ENCODE measurements around the gene CHST13.
"Not testable (repeated sequence)": the region's sequence is repeated elsewhere in the genome, so short reads cannot be mapped to it uniquely, and the experiment has no call there.

DNA sequence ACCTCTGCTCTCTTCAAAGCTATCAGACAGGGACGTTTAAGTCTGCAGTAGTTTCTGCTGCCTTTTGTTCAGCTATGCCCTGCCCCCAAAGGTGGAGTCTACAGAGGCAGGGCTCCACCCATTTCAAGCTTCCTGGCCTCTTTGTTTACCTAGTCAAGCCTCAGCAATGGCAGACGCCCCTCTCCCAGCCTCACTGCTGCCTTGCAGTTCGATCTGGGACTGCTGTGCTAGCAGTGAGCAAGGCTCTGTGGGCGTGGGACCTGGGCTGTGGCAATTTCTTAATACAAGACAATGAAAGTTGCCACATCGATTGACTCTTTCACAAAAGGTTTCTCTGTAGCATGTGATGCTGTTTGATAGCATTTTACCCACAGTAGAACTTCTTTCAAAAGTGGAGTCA is 67.6 kb downstream of the CHST13 start:
- TF ChIP-seq, protein P1, sequence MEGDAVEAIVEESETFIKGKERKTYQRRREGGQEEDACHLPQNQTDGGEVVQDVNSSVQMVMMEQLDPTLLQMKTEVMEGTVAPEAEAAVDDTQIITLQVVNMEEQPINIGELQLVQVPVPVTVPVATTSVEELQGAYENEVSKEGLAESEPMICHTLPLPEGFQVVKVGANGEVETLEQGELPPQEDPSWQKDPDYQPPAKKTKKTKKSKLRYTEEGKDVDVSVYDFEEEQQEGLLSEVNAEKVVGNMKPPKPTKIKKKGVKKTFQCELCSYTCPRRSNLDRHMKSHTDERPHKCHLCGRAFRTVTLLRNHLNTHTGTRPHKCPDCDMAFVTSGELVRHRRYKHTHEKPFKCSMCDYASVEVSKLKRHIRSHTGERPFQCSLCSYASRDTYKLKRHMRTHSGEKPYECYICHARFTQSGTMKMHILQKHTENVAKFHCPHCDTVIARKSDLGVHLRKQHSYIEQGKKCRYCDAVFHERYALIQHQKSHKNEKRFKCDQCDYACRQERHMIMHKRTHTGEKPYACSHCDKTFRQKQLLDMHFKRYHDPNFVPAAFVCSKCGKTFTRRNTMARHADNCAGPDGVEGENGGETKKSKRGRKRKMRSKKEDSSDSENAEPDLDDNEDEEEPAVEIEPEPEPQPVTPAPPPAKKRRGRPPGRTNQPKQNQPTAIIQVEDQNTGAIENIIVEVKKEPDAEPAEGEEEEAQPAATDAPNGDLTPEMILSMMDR (IDR thresholded peaks at IDR 0.05), result not testable (repeated sequence)
- TF ChIP-seq POLR2A (IDR thresholded peaks at IDR 0.05); POLR2AphosphoS5 (IDR thresholded peaks at IDR 0.05; ENCODE audit: insufficient read depth in 1 of 2, low read depth in 1 of 2): not testable (repeated sequence)
